Fibroblast of the conjunctiva (primary cell): ENCODE measurements around the gene MARVELD3.

ENCODE experiments used
- DNase-seq: peaks from one replicate; pipeline ENCODE4 v3.0.0-alpha.2; 2010; ENCODE audit warnings: low read depth

The MARVELD3 gene

DNA sequence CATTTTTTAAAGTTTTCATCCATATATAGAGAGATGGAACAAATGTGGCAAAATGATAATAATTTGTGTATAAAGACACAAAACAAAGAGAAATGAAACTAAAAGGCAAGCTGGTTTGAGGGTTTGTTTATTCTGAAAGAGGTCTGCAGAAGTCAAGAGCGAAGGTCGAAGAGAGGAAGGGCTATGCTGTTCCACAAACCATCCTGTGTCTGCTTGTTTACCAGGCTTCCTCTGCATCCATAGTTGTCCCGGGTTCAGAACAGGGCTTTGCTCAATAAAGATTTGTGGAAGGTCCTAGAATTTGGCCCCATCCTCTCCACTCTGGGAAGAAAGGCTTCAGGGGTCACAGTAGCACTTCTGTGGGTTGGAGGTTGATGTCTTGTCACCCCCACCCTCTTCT is 2.4 kb upstream of the MARVELD3 start:
- no peak for DNase-seq

DNA sequence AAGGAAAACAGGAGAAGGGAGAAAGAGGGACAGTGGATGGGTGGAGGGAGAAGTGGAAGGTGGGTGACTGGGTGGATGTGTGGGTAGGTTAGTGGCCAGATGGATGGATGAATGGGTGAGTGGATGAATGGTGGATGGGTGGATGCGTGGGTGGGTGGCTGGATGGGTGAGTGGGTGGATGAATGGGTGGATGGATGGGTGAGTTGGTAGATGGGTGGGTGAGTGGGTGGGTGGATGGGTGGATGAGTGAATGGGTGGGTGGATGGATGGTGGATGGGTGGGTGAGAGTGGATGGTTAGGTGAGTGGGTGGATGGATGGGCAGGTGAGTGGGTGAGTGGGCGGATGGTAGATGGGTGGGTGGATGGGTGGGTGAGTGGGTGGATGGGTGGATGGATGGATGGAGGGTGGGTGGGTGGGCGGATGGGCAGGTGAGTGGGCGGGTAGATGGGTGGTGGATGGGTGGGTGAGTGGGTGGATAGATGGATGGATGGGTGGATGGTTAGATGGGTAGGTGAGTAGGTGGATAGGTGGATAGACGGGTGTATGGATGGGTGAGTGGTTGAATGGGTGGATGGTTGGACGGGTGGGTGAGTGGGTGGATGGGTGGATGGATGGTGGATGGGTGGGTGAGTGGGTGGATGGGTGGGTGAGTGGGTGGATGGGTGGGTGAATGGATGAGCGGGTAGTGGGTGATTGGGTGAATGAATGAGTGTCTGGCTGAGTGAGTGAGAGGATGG is 702 bp upstream of the MARVELD3 start:
- no peak for DNase-seq

DNA sequence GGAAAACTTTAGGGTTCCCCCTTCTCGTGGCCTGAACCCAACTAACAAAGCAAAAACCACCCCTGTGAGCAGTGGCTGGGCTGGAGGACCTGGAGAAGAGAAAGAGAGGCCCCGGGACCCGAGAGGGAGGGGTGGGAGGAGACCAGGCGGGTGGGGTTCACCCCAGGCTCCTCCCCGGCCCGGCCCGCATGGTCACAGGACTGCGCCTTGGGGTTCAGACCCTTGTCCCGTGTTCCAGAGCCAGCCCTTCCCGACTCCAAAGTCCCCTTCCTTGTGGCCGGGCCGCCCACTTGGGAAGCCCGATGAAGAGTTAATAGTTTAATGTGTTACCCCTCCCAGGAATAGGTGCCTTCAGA is 852 bp downstream of the MARVELD3 start:
- no peak for DNase-seq

DNA sequence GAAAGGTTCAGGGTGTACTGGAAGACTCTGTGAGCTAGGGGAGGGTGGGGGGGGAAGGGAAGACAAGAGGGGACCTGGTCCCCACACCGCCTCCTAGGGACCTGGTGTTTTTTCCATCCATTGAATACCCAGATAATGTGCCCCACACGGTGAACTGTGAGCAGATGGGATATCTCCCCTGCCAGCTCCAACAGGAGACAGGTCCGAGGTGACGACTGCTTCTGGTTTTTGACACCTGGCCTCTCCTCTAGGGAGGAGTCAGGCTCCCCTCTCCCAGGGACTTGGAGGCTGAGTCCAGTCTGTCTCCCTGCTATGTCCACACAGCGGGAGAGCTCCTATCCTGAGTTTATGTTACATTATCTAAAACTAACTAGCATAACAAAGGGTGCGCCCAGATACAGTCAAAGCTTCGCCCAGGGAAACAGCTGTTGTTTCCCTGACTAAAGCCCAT is 1.8 kb downstream of the MARVELD3 start:
- DNase-seq, result no peak

DNA sequence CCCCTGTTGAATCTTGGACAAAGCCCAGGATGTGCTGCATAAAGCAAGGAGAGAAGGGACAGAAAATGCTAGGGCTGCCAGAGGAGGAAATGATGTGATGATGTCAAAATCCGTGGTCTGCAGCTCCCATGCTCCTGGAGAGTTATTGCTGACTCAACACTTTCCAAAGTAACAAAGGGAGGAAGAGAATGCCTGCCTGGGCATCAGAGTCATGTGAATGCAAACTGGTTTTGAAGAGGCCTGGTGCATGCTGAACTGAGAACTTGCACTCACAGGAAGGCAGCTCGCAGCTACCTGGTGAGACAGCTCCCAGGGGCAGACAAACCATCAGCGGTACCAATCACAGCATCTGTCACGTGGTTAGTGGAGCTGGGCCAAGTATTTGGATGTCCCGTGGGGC is 2.8 kb downstream of the MARVELD3 start:
- no peak for DNase-seq

DNA sequence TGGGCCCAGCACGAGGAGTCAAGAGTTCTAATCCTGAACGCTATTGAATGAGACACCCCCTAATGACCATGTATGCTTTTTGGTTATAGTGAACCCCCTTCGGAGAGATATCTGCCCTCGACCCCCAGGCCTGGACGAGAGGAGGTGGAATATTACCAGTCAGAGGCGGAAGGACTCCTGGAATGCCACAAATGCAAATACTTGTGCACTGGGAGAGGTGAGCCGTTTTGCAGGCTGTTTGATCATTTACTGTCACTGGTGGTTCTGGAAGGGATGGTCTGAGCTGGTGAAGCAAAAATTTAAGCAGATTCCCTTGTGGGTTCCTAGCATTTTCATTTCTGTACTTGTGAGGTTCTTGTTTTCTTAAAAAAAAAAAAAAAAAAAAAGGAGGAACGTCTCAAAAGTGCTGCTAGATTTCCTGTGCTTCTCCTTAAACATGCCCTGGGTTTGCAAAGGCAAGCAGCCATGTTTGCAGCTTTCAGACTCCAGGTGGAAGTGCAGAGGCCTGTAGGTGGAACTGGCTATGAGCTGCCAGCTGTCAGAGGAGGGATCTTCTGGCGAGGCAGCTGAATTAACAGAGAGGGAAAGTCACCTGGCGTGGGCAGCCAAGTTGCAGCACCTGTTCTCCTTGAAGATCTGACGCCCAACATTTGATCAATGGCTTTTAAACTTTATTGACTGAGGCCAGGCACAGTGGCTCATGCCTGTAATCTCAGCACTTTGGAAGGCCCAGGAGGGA is 3.5 kb downstream of the MARVELD3 start:
- DNase-seq, result no peak

DNA sequence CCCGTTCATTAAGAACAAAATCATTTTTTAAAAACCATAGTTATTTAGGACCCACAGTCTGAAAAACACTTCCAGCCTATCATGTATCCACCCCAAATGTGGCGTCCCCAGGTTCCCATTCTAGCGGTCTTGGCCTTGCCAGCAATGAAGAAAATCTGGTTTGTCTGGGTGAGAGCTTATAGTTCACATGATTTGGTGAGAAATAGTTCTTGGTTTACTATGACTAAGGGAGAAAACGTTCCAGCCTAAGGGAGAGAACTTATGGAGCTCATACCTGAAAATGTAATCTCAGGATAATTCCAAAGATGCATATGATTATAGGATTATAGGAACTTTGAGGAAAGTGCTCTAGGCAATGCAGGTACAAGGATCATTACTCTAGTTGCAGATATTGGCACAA is 4.8 kb downstream of the MARVELD3 start:
- no peak for DNase-seq

DNA sequence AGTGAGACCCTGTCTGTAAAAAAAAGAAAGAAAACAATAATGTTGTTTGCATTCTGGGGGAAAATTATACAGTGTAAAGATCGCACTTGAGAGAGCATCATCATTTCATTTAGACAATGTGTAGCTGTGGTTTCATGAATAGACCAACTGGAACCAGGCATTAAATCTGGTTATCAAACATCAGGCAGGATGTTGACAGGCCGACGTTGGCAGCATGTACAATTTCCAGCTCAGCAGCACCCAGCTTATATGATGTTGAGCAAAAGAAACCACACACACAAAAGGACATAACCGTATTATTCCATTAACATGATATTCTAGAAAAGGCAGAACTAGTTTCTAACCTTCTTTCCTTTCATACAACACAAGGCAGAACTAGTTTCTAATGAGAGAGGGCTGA is 5.8 kb downstream of the MARVELD3 start:
- DNase-seq, result no peak

DNA sequence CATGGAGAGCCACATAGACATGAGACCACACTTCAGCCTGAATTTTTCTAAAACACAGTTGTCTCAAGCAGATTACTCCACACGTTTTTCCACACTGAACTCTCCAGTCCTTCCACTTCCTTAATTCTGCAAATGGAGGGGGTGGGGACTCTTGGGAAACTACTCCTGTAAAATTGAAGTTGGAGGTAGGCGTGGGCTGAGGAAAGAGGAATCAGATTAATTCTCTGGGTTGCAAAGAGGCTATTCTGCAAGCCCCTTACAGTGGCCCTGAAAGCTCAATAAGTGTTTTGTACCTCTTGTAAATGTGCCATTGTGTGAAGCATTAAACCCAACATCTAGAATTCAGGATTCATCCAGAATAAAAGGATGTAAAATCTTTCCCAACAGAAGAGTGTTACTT is 9.6 kb downstream of the MARVELD3 start:
- no peak for DNase-seq

DNA sequence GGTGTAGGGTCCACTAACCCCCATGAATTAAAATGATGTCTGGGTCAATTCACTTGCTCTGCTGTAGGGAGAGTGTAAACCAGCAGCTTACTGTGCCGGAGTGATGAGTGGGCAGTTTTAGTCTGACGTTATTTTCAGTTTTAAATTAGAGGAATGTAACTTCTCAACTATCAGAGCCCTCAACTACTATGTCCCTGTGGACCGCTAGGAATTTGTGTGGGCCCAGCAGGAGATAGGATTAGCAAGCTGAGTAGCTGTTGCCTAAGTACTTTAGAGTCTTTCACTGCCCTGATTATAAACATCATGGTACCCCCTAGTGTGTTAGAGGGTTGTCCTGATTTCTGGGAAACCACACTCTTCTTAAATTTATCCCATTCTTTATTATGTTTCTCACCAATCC is 11.4 kb downstream of the MARVELD3 start:
- DNase-seq, result peak; percentile 65

DNA sequence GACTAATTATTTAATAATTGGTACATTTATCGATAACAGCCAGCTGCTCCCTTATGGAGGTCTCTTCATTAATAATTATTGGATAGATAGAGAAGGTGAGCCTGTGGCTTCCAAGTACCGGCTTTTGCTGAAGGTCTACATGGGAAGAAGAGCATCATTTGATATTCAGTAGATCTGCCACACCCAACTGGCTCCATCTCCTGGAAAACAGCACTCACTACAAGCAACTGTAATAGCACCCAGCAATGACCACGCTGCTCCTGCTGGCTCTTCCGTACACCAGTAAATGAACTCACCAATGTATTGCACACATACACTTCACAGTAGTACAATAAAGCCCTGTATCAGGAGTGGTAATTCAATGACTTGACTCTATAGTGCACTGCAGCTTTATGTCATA is 19.5 kb downstream of the MARVELD3 start:
- DNase-seq, result no peak

DNA sequence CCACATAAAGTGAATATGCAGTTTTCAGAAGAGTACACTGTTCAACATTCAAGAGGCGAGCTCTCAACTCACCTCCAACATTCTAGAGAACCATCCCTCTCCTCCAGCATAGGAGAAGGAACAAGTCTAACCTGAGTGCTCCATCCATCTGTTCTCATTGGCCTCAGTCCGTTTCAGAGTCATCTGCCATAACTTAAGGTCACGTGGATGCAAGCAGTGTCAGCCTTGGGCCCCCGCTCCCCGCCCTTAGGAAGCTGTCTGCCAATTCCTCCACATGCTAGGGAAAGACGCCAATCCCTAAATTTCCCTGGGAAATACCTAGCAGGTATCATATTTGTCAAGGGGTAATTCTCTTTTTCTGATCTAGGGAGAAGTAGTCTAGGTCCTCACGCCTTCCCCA is 21.4 kb downstream of the MARVELD3 start:
- DNase-seq, result no peak

DNA sequence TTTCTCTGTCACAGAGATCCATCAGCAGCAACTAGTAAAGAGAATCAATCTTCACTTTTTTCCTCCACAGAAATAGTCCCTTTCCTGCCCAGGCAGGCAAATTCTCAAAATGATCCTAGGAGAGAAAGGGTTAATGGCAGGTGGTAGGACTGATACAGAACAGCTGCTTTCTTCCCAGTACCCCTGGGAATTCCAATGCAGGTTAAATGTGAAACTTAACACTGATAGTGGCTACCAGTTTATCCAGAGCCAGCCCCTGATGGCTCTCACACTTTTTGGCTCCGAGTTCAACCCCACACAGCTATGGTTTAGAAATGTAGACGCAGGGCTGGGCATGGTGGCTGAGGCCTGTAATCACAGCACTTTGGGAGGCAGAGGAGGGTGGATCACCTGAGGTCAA is 22.2 kb downstream of the MARVELD3 start:
- no peak for DNase-seq

DNA sequence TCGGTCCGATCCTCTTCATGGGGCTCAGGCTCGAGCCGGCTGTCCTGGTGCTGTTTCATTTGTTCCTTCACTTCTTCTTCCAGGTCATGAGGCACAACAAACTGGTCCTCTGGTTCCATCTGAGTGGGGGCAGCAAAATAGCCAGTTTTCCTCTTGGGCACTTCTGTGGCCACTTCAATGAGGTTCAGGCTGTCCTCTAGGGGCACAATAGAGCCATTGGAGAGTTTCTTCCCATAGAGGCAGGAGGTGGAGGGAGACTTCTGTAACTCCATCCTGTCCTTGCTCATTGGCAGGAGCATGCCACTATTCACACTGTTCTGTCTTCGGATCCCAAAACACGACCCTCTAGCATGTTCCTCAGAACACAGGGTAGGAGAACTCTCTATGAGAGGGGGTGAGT is 22.9 kb downstream of the MARVELD3 start:
- no peak for DNase-seq

DNA sequence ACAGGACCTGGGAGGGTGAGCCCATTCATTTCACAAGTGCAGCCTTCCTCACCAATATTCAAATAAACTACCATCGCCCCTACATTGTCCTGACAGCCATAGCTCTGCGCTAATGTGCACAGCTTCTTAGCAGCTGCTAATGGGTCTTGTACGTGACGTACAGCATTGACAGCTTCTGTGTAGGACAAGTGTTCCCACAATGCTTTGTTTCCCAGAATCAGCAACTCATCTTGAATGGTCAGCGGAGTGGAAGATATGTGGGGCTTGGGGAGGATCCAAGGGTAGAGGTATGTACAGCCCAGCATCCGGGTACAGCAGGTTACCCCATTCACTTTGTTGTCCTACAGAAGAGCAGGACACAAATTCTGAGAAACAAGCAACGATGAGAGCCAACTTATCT is 23.7 kb downstream of the MARVELD3 start:
- no peak for DNase-seq

DNA sequence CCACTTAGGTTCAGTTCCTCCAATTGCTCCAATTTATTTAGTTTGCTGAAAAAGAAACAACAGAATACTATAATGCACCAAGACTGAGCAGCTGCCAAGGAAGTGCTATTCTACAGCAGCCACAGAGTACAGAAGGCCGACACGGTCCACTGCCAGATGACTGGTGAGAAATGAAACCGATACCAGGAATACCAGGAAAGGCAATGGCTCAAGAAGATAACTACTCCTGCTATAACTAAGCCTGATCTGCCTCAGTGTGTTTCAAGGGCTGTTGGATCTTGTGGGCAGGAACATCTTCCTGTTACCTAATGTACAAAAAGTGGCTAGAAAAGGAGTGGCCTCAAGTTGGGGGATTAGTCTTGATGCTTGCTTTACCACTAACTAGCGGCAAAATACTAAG is 32.8 kb downstream of the MARVELD3 start:
- DNase-seq, result no peak

DNA sequence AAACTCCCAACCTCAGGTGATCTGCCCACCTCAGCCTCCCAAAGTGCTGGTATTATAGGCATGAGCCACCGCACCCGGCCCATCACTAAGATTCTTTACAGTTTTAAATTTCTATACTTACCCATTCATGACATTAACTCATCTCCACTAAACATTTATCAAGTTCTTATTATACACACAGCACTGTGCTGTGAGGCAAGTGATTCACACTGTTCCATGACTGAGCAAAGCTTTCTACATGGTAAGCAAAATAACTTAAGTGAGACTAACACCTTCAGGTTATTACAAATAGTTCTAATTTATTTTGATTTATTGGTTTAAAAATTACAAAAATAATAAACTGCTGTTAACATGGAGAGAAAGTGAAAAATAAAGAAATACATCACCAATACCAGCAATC is 33.5 kb downstream of the MARVELD3 start:
- no peak for DNase-seq

DNA sequence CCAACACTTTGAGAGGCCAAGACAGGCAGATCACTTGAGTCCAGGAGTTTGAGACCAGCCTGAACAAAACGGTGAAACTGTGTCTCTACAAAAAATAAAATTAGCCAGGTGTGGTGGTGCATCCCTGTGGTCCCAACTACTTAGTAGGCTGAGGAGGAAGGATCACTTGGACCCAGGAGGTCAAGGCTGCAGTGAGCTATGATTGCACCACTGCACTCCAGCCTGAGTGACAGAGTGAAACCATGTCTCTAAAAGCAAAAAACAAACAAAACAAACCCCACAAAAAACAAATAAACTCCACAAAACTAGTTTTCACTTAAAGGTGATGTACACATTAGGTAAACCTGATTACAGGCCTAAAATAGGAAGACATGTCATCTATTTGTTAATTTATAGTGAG is 40.3 kb downstream of the MARVELD3 start:
- DNase-seq, result no peak

DNA sequence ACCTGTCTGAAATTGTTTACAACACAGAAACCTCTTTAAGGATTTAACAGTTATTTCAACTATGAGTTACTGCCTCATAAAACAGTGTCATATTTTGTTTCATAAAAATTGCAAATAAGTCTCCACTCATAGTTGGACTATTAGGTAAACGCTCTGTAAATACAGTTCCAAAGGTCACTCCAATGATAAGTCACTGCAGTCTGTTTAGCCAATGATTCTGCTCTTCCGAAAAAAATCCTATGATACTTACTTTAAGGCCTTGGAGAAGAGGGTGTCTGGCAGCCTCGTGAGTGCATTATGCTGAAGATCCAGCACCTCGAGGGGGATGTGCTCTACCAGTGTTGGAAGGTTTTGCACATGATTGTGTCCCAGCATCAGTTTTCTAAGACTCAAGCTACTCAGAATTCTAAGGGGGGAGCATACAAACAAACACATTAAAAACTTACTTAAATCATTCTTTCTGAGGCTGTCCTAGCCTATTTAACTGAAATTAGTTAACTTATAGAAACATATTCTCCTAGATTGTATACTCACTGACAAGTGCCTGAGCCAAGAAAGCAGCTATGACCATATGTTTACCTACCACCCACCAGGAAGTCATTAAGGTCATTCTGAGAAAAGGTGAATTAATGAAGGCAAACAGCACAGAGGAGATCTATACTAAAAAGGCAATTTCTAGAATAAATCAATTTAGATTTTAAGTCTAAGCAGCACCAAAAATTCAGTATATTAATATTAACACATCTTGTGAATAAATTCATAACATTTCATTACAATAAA is 41.1 kb downstream of the MARVELD3 start:
- no peak for DNase-seq

DNA sequence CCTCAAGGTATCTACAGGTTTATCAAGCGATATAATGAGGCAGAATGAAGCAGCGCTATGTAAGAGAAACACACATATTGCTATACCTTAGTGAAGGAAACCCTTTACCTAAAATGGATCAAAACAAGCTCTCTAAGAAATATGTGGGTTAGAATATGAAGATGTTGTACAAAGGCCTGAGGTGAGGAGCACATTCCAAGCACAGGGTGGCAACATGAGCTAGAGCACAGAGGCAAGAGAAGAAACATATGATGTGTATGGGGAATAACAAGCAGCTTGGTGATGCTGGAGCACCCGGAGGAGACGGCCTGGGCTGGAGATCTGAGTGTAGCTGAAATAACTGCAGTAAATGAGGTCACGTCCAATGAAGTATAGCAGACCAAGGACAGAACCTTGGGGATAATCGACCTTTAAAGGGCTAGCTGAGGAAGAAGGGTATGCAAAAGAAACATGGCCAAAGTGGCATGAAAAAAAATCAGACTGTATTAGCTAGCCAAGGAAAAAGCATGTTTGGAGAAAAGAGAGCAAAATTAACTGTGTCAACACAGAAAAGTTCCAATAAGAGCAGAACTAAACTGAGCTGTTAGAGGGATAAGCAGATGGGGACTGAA is 44.0 kb downstream of the MARVELD3 start:
- no peak for DNase-seq

DNA sequence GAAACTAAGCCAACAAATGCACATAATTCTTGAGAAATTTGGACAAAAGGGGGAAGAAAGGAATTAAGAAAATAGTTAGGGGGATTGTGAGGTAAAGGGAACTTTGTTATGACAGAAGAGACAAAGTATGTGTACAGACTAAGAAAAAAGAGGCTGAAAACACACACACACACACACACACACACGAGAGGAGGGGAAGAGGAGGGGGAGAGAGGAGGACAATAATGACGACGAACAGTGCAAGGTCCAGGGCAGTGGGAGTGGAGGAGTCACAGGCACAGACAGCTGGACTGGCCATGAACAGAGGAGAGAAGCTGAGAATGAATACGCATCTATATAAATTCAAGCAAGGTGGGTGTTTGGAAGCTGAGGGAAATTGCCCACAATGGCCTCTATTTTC is 44.6 kb downstream of the MARVELD3 start:
- no peak for DNase-seq

DNA sequence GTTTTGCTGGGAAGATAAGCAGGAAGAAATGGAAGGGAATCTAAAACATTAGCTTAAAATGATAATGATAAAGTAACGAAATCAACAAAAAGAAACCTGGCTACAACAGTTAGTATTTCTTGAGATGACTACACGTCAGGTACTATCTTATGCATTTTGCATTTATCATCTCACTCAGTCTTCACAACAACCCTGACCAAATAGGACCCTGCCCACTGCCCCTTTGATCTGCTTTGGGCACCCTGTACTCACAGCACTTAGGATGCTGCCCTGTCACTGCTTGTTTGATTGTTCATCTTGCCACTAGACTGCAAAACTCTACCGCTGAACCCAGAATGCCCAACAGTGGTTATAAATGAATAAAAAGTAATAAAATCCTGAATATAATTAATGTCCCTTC is 45.2 kb downstream of the MARVELD3 start:
- DNase-seq, result no peak

DNA sequence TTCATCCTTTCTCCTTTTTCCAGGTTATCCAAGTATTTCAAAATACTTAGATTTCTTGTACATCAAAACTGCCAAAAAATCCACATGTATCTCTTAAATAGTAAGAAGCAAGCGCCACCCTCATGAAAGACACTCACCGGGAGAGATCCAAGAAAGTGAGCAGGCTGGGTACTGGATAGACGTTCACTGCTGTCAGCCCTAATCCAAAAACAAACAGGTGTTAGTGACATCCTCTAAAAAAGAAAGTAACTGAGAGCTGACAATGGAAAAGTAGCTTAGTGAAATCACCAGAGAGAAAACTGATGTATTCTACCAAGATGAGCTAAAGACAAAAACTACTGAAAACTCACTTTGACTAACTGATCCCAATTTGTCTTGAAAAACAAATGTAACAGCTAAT is 46.1 kb downstream of the MARVELD3 start:
- no peak for DNase-seq
